Left lobe of liver (tissue), 2 donors: ENCODE measurements around the gene MASTL. TPM values are rescaled to one million over a fixed set of nuclear protein-coding genes. Genes with fewer than 3 reads are reported as not detected.
"Not testable (repeated sequence)": the region's sequence is repeated elsewhere in the genome, so short reads cannot be mapped to it uniquely, and the experiment has no call there.

Experiments used
- ATAC-seq: fragments of 200-7000 bp; cut with Tn5 transposase; one replicate; pipeline ENCODE4 v1.9.1; 2020; ENCODE audit warnings: mild to moderate bottlenecking, moderate library complexity
- DNase-seq: peaks from one replicate; pipeline ENCODE4 v3.0.0-alpha.2; 2020; ENCODE audit warnings: low spot score
- total RNA-seq: library from RNA; stranded (reverse); gene quantifications from one replicate; pipeline ENCODE4 v1.2.1, GENCODE V29; 2021
- donor health status: DM: no; HTN: no; CAD: no; lungs with moderate emphysema.
- donor health status: DM: no; HTN: yes; CAD: no.

MASTL gene
- 2.6 TPM for total RNA-seq

DNA sequence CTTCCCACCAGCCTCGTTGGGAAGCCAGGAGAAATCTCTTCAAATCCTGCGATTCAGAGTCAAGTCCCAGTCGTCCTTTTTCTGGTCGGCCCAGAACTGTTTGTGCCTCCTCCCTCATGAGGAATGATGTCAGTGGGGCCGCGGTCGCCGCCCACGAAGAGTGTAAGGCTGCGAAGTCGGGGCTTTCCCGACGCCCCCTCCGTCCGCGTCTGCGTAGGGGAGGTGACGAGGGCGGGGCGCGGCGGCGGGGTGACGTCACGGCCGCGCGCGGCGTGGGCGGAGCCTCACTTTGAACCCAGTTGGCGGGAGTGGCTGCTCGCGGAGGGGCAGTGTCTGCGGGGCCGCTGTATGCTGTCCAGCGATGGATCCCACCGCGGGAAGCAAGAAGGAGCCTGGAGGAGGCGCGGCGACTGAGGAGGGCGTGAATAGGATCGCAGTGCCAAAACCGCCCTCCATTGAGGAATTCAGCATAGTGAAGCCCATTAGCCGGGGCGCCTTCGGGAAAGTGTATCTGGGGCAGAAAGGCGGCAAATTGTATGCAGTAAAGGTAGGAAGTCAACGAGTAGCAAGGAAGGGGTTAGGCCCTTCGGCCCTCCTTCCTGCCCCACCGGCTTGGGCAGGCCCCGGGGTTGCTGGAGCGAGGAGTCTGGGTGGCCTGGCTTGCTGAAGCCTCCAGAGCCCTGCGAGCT, at the start of gene MASTL:
TSS of gene MASTL (plus strand) at position 287 of the 689 bp plus-strand sequence. CDS start at position 362, 75 bp downstream.
- DNase-seq, result peak; percentile 89

GRCh38 chr10:27108165-27108564, 47.0 kb upstream of the MASTL start:
- DNase-seq (no peak), ATAC-seq (no peak)

More for the DNA sequence above, at the start of gene MASTL:
- ATAC-seq, result peak; percentile 88

DNA sequence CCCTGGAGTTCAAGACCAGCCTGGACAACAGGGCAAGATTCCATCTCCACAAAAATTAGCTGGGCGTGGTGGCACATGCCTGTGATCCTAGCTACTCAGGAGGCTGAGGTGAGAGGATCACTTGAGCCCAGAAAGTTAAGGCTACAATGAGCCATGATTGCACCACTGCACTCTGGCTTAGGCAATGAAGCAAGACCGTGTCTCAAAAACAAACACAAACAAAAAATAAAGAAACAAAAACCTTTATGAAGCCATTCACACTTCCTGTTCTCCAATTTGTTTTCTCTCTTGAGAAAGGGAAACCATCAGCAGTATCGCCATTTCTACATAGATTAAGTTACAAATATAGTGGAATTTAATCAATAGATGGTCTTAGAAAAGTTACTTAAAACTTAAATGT, 20.8 kb upstream of the MASTL start:
- DNase-seq (no peak), ATAC-seq (no peak)

DNA sequence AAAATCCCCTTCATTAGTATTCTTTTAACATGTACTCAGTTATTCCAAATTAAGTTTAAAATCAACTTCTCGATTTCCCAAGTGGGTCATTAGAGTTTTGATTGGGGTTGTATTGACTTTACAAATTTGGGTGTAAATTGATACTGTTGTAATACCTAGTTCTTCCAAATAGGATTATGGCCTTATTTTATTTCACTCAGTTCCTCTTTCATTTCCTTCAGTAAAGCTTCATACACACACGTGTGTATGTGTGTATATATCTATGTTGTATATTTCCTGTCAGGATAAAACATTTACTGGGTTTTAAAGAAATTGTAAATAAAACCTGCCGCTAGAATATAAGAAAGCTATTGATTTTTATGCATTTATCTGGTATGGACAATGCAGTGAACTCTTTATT, 16.9 kb upstream of the MASTL start:
- DNase-seq, result no peak

DNA sequence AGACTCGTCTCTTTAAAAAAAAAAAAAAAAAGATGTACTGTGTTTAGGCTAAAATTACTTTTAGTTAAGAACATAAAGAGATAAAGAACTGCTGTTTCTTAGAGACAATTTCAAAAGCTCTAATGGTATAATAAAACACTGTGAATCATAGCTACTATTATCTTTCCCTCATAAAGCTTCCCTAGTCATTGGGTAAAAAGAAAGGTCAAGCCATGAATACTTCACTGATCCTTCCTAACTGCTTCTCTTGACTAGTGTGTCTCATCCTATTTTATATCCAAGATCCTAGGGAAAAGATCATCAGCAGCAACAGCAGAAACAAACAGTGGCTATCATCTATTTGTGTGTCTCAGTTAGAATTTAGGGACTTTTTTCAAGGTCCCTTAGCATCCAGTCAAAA, 11.5 kb upstream of the MASTL start:
- DNase-seq, result no peak
- no peak for ATAC-seq

More for the DNA sequence above, 16.9 kb upstream of the MASTL start:
- no peak for ATAC-seq

GRCh38 chr10:27145937-27146336, 9.2 kb upstream of the MASTL start:
- no peak for ATAC-seq
- DNase-seq, result no peak

DNA sequence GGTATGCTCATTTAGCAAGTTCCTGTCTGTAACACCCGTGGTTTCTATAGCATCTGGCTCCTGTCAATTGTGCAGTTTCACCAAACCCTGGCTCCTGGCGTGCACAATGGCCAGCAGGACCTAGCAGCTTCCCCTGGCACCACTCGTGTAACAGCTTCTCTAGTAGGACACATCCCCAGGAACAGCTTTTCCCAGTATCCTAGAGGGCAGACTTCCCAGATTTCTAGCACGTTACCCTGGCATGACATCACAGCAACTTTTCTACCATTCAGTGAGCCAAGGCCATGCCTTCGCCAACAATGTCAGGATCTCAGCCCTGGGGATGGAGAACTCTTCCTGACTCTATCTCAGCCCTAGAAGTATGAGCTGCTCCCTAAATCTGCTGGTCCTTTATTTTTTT, 7.5 kb upstream of the MASTL start:
- DNase-seq, result no peak
- no peak for ATAC-seq

- no peak for ATAC-seq
- no peak for DNase-seq
Observed at GRCh38 chr10:27150261-27150660, 4.9 kb upstream of the MASTL start.

- no peak for ATAC-seq
- no peak for DNase-seq
Observed at GRCh38 chr10:27152687-27153086, 2.5 kb upstream of the MASTL start.

GRCh38 chr10:27153329-27153728, 1.8 kb upstream of the MASTL start:
- DNase-seq (no peak), ATAC-seq (no peak)

GRCh38 chr10:27153845-27154193, 1.3 kb upstream of the MASTL start:
- no peak for DNase-seq
- peak; percentile 8 for ATAC-seq

DNA sequence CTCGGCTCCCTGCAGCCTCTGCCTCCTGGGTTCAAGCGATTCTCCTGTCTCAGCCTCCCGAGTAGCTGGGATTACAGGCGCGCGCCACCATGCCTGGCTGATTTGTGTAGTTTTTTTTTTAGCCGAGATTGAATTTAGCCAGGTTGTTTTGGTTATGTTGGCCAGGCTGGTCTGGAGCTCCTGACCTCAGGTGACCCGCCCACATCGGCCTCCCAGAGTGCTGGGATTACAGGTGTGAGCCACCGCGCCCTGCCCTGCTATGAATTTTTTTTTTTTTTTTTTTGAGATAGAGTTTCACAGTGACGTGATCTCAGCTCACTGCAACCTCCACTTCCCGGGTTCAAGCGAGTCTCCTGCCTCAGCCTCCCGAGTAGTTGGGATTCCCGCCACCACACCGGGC, 1.4 kb downstream of the MASTL start:
- DNase-seq, ATAC-seq: not testable (repeated sequence)

- ATAC-seq (no peak), DNase-seq (no peak)
Observed at GRCh38 chr10:27157150-27157549, 2.0 kb downstream of the MASTL start.

GRCh38 chr10:27158421-27158820, 3.3 kb downstream of the MASTL start:
- ATAC-seq (no peak), DNase-seq (no peak)

DNA sequence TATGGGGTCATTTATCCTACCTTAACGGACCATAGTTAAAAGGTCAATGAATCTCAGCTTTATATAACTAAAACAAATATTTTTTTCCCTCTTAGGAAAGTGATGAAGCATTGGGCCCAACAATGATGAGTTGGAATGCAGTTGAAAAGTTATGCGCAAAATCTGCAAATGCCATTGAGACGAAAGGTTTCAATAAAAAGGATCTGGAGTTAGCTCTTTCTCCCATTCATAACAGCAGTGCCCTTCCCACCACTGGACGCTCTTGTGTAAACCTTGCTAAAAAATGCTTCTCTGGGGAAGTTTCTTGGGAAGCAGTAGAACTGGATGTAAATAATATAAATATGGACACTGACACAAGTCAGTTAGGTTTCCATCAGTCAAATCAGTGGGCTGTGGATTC, 14.7 kb downstream of the MASTL start:
- ATAC-seq (no peak), DNase-seq (no peak)

GRCh38 chr10:27188259-27188658, 33.1 kb downstream of the MASTL start:
- DNase-seq, result no peak
- ATAC-seq, result no peak

DNA sequence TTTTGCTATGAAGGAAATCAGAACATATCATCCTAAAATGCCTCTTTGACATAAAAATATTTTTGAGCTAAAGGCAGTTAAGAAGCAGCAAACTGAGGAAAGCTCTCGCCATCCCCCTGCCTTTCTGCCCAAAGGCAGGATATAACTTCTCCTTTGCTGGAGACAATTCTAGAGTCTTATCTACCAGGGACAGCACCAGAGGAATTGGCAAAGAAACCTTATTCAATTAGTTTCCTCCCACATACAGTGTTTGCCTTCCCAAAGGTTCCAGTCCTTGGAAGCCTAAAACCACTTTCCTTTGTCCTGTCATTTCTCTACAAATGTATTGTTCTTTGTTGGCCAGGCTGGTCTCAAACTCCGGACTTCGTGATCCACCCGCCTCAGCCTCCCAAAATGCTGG, 33.7 kb downstream of the MASTL start:
- no peak for ATAC-seq
- no peak for DNase-seq

DNA sequence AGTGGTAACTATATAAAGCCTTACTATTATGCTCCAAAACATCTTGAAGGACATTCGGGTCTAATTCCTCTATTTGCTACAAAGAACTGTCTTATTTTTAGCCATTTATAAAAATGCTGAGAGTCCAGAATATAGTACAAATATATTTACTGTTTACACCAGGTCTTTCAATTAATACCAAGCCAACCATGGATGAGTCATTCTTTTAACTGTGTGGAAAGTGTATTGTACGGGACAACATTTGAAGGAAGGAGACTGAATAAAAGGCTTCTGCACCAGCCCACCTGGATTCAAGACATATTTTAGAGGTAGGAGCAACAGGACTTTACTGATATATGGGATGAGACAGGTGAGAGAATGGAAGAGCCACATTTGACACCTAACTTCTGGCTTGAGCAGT, 35.4 kb downstream of the MASTL start:
- no peak for DNase-seq
- no peak for ATAC-seq

DNA sequence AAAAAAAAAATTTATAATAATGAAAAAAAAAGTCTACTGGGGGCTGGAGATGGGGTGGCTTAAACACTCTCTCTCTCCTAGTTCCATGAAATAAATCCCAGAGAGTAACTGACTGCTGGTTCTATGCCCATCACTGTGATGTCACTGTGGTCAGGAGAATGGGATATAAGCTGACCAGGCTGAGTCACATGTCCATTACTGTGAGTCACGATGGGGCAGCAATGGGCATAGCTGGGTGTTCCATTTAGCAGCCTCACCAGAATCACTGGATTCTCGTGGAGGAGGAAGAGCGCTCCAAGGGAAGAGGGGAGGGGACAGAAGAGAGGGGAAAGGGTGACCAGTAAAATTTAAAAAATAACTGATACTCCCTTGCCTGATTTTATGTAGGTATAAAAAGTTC, 37.1 kb downstream of the MASTL start:
- DNase-seq, result no peak
- ATAC-seq, result peak; percentile 57

- DNase-seq (no peak), ATAC-seq (no peak)
Observed at GRCh38 chr10:27197980-27198620, 42.9 kb downstream of the MASTL start.

GRCh38 chr10:27203806-27204205, 48.7 kb downstream of the MASTL start:
- ATAC-seq (no peak), DNase-seq (no peak)

DNA sequence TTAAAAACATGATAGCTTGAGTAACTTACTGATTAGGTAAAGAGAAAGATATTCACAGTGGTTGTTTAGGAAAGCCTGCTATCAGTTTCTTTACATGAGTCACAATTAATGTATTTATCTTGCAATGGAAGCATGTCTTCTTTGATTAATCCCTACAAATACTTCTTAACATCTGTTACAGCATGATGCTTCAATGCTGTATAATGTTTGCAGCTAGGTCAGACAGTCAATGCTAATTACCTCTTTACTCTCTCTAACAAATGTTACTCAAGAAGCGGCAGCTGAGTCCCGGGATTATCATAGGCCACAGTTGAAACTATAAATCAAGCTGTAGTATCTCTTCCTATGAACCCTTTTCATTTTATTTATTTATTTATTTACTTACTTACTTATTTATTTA, 52.2 kb downstream of the MASTL start:
- no peak for DNase-seq

DNA sequence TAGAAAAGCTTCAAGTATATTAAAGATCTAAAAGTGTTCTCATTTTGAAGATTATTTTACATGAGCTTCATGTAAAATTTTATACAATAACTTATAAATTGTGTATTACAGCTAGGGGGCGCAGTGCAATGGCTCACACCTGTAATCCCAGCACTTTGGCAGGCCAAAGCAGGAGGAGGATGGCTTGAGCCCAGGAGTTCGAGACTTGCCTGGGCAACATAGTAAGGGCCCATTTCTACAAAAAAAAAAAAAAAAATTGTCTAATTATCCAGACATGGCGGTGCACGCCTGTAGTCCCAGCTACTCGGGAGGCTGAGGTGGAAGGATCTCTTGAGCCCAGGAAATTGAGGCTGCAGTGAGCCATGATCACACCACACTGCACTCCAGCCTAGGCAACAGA, 68.8 kb downstream of the MASTL start:
- ATAC-seq, result peak; percentile 87
- no peak for DNase-seq

More for the DNA sequence above, 52.2 kb downstream of the MASTL start:
- no peak for ATAC-seq
